Endothelial cell (in vitro differentiated cells): ENCODE measurements around the gene MED25. TPM values are rescaled to one million over a fixed set of nuclear protein-coding genes. Genes with fewer than 3 reads are reported as not detected.
A peak's percentile ranks its signal among the peaks of the same experiment; 100 is the strongest.

Experiments
- DNase-seq: peaks from one replicate; pipeline ENCODE4 v3.0.0; 2021; ENCODE audit warnings: low spot score
- H3K27ac Mint-ChIP-seq: one replicate; pipeline ENCODE4 v1.8.0; 2021; ENCODE audit warnings: mixed read lengths, inconsistent platforms; ENCODE audit not compliant: unreplicated experiment
- H3K27me3 Mint-ChIP-seq: one replicate; pipeline ENCODE4 v1.8.0; 2021; ENCODE audit warnings: mild to moderate bottlenecking, moderate library complexity, mixed read lengths, inconsistent platforms; ENCODE audit not compliant: unreplicated experiment
- H3K36me3 Mint-ChIP-seq: one replicate; pipeline ENCODE4 v1.8.0; 2021; ENCODE audit warnings: mild to moderate bottlenecking, low read depth, mixed read lengths, inconsistent platforms; ENCODE audit not compliant: unreplicated experiment
- H3K4me1 Mint-ChIP-seq: one replicate; pipeline ENCODE4 v1.8.0; 2021; ENCODE audit warnings: mild to moderate bottlenecking, mixed read lengths, inconsistent platforms; ENCODE audit not compliant: unreplicated experiment
- H3K4me3 Mint-ChIP-seq: one replicate; pipeline ENCODE4 v1.8.0; 2021; ENCODE audit warnings: mild to moderate bottlenecking, mixed read lengths, inconsistent platforms; ENCODE audit not compliant: unreplicated experiment
- H3K9me3 Mint-ChIP-seq: one replicate; pipeline ENCODE4 v1.8.0; 2021; ENCODE audit warnings: mixed read lengths, inconsistent platforms; ENCODE audit not compliant: unreplicated experiment
- total RNA-seq: library from RNA; stranded (reverse); fragmentation: NEBNext Ultra II Directional; extraction: Animal tissue kit (Norgen Biotek cat#: 25700); gene quantifications from one replicate; pipeline ENCODE4 v1.2.1, GENCODE V29; 2021; ENCODE audit not compliant: unreplicated experiment
- TF ChIP-seq, protein P1 (sequence below): fragments of 200-600 bp; sonication (generic); IDR thresholded peaks from one replicate; pipeline ENCODE4 v1.5.0; 2021; ENCODE audit warnings: antibody characterized with exemption; ENCODE audit not compliant: unreplicated experiment

MED25 gene
- total RNA-seq, 1 donor from 2014 or later: 117 TPM

DNA sequence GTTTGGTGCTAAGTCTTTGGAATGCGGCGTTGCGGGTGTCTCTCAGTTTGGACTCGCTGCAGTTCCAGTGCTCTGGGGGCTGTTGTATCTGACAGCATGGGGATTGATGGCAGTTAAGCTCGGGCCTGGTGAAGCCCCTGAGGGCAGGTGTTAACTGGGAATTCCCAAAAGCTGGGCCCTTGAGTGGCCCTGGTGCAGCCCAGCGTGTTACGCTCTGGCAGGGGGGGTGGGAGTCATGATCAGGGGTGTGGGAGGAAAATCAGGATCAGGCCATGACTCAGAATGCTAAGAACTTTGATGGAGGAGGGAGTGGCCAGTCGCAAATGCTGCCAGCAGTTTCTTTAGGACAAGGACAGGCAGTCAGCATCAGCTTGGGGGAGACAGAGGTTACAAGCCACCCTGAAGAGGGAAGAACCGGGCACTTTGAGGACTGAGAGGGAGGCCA, 31.7 kb upstream of the MED25 start:
- peaks cover 10% of the 10 kb centered on the region for H3K27me3 Mint-ChIP-seq
- no peak overlapping the region for H3K27ac Mint-ChIP-seq
- DNase-seq: no peak
- peak overlapping the region; percentile 19 for H3K4me3 Mint-ChIP-seq
- peaks cover under 1% of the 10 kb centered on the region for H3K4me1 Mint-ChIP-seq
- H3K9me3 Mint-ChIP-seq: no peaks in the 10 kb centered on the region
- peaks cover 45% of the 10 kb centered on the region for H3K36me3 Mint-ChIP-seq
- TF ChIP-seq, protein P1, sequence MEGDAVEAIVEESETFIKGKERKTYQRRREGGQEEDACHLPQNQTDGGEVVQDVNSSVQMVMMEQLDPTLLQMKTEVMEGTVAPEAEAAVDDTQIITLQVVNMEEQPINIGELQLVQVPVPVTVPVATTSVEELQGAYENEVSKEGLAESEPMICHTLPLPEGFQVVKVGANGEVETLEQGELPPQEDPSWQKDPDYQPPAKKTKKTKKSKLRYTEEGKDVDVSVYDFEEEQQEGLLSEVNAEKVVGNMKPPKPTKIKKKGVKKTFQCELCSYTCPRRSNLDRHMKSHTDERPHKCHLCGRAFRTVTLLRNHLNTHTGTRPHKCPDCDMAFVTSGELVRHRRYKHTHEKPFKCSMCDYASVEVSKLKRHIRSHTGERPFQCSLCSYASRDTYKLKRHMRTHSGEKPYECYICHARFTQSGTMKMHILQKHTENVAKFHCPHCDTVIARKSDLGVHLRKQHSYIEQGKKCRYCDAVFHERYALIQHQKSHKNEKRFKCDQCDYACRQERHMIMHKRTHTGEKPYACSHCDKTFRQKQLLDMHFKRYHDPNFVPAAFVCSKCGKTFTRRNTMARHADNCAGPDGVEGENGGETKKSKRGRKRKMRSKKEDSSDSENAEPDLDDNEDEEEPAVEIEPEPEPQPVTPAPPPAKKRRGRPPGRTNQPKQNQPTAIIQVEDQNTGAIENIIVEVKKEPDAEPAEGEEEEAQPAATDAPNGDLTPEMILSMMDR: no peak

GRCh38 chr19:49787746-49788145, 30.3 kb upstream of the MED25 start:
- TF ChIP-seq, protein P1: no peak
- Mint-ChIP-seq H3K27ac (no peak overlapping the region), H3K9me3 (no peaks in the 10 kb centered on the region), H3K27me3 (peaks cover 12% of the 10 kb centered on the region), H3K36me3 (peaks cover 48% of the 10 kb centered on the region), H3K4me1 (no peaks in the 10 kb centered on the region), H3K4me3 (no peak overlapping the region)
- DNase-seq: no peak

DNA sequence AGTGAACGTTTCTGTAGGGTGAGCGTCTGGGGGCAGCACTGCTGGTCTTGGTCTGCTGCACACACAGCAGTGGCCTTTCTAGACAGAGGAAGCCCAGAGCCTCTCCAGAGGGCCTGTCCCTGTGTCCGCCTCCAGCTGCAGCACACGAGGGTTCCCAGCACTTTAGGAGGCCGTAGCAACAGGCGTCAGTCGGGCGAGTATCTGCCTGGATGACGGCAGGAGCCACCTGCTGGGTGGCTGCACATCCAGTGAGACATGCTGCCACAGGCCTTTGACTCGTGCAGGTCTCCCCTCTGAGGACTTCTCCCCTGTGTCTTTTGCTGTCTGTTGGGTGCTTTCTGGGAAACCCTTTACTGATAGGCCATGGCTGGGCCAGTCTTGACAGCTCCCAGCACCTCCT, 29.2 kb upstream of the MED25 start:
- Mint-ChIP-seq H3K27ac (peak overlapping the region; percentile 45), H3K9me3 (no peaks in the 10 kb centered on the region), H3K27me3 (peaks cover 10% of the 10 kb centered on the region), H3K36me3 (peaks cover 41% of the 10 kb centered on the region), H3K4me1 (no peaks in the 10 kb centered on the region), H3K4me3 (peak overlapping the region; percentile 66)
- no peak for DNase-seq
- TF ChIP-seq, protein P1: no peak

- Mint-ChIP-seq H3K36me3 (peaks cover 38% of the 10 kb centered on the region), H3K4me3 (no peak overlapping the region), H3K4me1 (no peaks in the 10 kb centered on the region), H3K9me3 (no peaks in the 10 kb centered on the region), H3K27me3 (peaks cover 11% of the 10 kb centered on the region), H3K27ac (no peak overlapping the region)
- no peak for DNase-seq
- TF ChIP-seq, protein P1: no peak
These were observed 27.2 kb upstream of the MED25 start for GRCh38 chr19:49790866-49791265.

- no peak for DNase-seq
- TF ChIP-seq, protein P1: no peak
- Mint-ChIP-seq H3K36me3 (peaks cover 39% of the 10 kb centered on the region), H3K9me3 (no peaks in the 10 kb centered on the region), H3K4me3 (no peak overlapping the region), H3K27me3 (peaks cover 13% of the 10 kb centered on the region), H3K27ac (no peak overlapping the region), H3K4me1 (no peaks in the 10 kb centered on the region)
These were observed 26.2 kb upstream of the MED25 start for GRCh38 chr19:49791776-49792445.
